SK-N-SH treated with all-trans-retinoic acid at 6 μM for 48 hours (cell line): ENCODE measurements around the gene LPP.
"Not testable (repeated sequence)": the region's sequence is repeated elsewhere in the genome, so short reads cannot be mapped to it uniquely, and the experiment has no call there.

Source experiments
- ATAC-seq: fragments of 200-7000 bp; cut with Tn5 transposase; 3 replicates; pipeline ENCODE4 v1.9.1; 2020; ENCODE audit warnings: mild to moderate bottlenecking, moderate library complexity
- ARNTL ChIP-seq: fragments of 450-650 bp; formaldehyde crosslinking; IDR thresholded peaks from 2 replicates; pipeline ENCODE4 v1.5.0; 2020; ENCODE audit warnings: low read depth, mild to moderate bottlenecking, moderate library complexity, borderline replicate concordance
- BACH2 ChIP-seq: fragments of 250-450 bp; sonication (Bioruptor Pico); IDR thresholded peaks from 2 replicates; pipeline ENCODE4 v1.9.0; 2021; ENCODE audit warnings: mild to moderate bottlenecking, borderline replicate concordance
- CSDC2 ChIP-seq: fragments of 250-450 bp; sonication (Bioruptor Pico); IDR thresholded peaks from 2 replicates; pipeline ENCODE4 v1.5.0; 2020; ENCODE audit warnings: mild to moderate bottlenecking, moderate library complexity
- ESRRG ChIP-seq: fragments of 250-450 bp; sonication (Bioruptor Pico); IDR thresholded peaks from 2 replicates; pipeline ENCODE4 v1.6.1; 2021; ENCODE audit warnings: mild to moderate bottlenecking
- GLIS3 ChIP-seq: fragments of 250-450 bp; sonication (Bioruptor Pico); IDR thresholded peaks from 2 replicates; pipeline ENCODE4 v1.5.0; 2020; ENCODE audit warnings: mild to moderate bottlenecking, moderate library complexity
- ISL1 ChIP-seq: fragments of 250-450 bp; sonication (Bioruptor Pico); IDR thresholded peaks from 2 replicates; pipeline ENCODE4 v2.1.2; 2022; ENCODE audit warnings: mild to moderate bottlenecking, moderate library complexity
- OSR1 ChIP-seq: fragments of 250-450 bp; sonication (Bioruptor Pico); IDR thresholded peaks from 2 replicates; pipeline ENCODE4 v1.8.0; 2022; ENCODE audit warnings: moderate library complexity, mild to moderate bottlenecking, inconsistent platforms
- PPARA ChIP-seq: fragments of 250-450 bp; sonication (Bioruptor Pico); IDR thresholded peaks from 2 replicates; pipeline ENCODE4 v1.5.0; 2020; ENCODE audit warnings: mild to moderate bottlenecking, borderline replicate concordance
- RARB ChIP-seq: fragments of 250-450 bp; sonication (Bioruptor Pico); IDR thresholded peaks from 2 replicates; pipeline ENCODE4 v1.8.0; 2021; ENCODE audit warnings: mild to moderate bottlenecking, moderate library complexity
- SNAI2 ChIP-seq: fragments of 250-450 bp; sonication (Bioruptor Pico); IDR thresholded peaks from 2 replicates; pipeline ENCODE4 v1.5.0; 2020; ENCODE audit warnings: mild to moderate bottlenecking, moderate library complexity
- TCF4 ChIP-seq: fragments of 250-450 bp; sonication (Bioruptor Pico); IDR thresholded peaks from 2 replicates; pipeline ENCODE4 v1.8.0; 2021; ENCODE audit warnings: mild to moderate bottlenecking, moderate library complexity, borderline replicate concordance
- TOX ChIP-seq: fragments of 250-450 bp; sonication (Bioruptor Pico); IDR thresholded peaks from 2 replicates; pipeline ENCODE4 v1.8.0; 2021; ENCODE audit warnings: mild to moderate bottlenecking, moderate library complexity, borderline replicate concordance
- ZFP3 ChIP-seq: fragments of 250-450 bp; sonication (Bioruptor Pico); IDR thresholded peaks from 2 replicates; pipeline ENCODE4 v1.5.0; 2020; ENCODE audit warnings: mild to moderate bottlenecking, moderate library complexity
- ZFP30 ChIP-seq: fragments of 450-650 bp; formaldehyde crosslinking; IDR thresholded peaks from 2 replicates; pipeline ENCODE4 v1.5.0; 2022; ENCODE audit warnings: mild to moderate bottlenecking, moderate library complexity
- ZNF565 ChIP-seq: fragments of 450-650 bp; formaldehyde crosslinking; conservative IDR thresholded peaks from 2 replicates; pipeline ENCODE4 v1.5.0; 2020; ENCODE audit warnings: low read depth, mild to moderate bottlenecking, moderate library complexity
- ZNF8 ChIP-seq: fragments of 450-650 bp; formaldehyde crosslinking; IDR thresholded peaks from 2 replicates; pipeline ENCODE4 v1.5.0; 2020; ENCODE audit warnings: mild to moderate bottlenecking, moderate library complexity
- TF ChIP-seq, protein P1 (sequence below): fragments of 250-450 bp; sonication (Bioruptor Pico); IDR thresholded peaks from 2 replicates; pipeline ENCODE4 v1.8.0; 2020; ENCODE audit warnings: mild to moderate bottlenecking, moderate library complexity, borderline replicate concordance
- TF ChIP-seq, protein P2 (sequence below): fragments of 250-450 bp; sonication (Bioruptor Pico); IDR thresholded peaks from 2 replicates; pipeline ENCODE4 v1.5.1; 2020; ENCODE audit warnings: low read depth, mild to moderate bottlenecking, moderate library complexity
- TF ChIP-seq, protein P3 (sequence below): fragments of 250-450 bp; sonication (Bioruptor Pico); IDR thresholded peaks from 2 replicates; pipeline ENCODE4 v1.5.0; 2020; ENCODE audit warnings: mild to moderate bottlenecking, moderate library complexity

Gene LPP

DNA sequence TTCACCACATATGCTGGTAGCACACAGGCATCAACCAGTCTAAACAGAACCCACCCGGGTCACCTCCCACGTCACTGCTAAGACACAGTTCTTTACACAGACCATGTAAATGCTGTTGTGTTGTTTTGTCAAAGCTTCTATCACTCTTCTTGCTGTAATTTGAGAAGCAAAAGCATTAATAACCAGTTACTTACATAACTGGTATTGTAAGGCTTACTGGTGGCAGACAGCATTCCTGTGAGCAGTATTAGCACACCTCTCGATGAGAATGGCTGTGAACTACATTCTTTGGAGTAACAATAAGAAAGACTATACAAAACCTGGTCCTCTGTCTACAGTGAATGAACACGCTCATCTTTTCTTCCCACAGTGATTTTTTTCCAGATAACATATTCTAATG is 479.2 kb downstream of the LPP start:
- ATAC-seq: no peak; the same call in 2 of the 3 replicates
- no peak for TF ChIP-seq ZNF8
- TF ChIP-seq ZFP30 (CRISPR knock-in tag): no peak
- TF ChIP-seq, protein P1, sequence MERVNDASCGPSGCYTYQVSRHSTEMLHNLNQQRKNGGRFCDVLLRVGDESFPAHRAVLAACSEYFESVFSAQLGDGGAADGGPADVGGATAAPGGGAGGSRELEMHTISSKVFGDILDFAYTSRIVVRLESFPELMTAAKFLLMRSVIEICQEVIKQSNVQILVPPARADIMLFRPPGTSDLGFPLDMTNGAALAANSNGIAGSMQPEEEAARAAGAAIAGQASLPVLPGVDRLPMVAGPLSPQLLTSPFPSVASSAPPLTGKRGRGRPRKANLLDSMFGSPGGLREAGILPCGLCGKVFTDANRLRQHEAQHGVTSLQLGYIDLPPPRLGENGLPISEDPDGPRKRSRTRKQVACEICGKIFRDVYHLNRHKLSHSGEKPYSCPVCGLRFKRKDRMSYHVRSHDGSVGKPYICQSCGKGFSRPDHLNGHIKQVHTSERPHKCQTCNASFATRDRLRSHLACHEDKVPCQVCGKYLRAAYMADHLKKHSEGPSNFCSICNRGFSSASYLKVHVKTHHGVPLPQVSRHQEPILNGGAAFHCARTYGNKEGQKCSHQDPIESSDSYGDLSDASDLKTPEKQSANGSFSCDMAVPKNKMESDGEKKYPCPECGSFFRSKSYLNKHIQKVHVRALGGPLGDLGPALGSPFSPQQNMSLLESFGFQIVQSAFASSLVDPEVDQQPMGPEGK (CRISPR knock-in tag): no peak
- TF ChIP-seq ZNF565 (CRISPR knock-in tag): no peak
- TF ChIP-seq TOX (CRISPR knock-in tag): no peak
- no peak for TF ChIP-seq GLIS3 (CRISPR knock-in tag)
- no peak for TF ChIP-seq ZFP3 (CRISPR knock-in tag)
- no peak for TF ChIP-seq ARNTL
- TF ChIP-seq, protein P2, sequence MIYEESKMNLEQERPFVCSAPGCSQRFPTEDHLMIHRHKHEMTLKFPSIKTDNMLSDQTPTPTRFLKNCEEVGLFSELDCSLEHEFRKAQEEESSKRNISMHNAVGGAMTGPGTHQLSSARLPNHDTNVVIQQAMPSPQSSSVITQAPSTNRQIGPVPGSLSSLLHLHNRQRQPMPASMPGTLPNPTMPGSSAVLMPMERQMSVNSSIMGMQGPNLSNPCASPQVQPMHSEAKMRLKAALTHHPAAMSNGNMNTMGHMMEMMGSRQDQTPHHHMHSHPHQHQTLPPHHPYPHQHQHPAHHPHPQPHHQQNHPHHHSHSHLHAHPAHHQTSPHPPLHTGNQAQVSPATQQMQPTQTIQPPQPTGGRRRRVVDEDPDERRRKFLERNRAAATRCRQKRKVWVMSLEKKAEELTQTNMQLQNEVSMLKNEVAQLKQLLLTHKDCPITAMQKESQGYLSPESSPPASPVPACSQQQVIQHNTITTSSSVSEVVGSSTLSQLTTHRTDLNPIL (CRISPR knock-in tag): no peak
- no peak for TF ChIP-seq TCF4 (CRISPR knock-in tag)
- TF ChIP-seq, protein P3, sequence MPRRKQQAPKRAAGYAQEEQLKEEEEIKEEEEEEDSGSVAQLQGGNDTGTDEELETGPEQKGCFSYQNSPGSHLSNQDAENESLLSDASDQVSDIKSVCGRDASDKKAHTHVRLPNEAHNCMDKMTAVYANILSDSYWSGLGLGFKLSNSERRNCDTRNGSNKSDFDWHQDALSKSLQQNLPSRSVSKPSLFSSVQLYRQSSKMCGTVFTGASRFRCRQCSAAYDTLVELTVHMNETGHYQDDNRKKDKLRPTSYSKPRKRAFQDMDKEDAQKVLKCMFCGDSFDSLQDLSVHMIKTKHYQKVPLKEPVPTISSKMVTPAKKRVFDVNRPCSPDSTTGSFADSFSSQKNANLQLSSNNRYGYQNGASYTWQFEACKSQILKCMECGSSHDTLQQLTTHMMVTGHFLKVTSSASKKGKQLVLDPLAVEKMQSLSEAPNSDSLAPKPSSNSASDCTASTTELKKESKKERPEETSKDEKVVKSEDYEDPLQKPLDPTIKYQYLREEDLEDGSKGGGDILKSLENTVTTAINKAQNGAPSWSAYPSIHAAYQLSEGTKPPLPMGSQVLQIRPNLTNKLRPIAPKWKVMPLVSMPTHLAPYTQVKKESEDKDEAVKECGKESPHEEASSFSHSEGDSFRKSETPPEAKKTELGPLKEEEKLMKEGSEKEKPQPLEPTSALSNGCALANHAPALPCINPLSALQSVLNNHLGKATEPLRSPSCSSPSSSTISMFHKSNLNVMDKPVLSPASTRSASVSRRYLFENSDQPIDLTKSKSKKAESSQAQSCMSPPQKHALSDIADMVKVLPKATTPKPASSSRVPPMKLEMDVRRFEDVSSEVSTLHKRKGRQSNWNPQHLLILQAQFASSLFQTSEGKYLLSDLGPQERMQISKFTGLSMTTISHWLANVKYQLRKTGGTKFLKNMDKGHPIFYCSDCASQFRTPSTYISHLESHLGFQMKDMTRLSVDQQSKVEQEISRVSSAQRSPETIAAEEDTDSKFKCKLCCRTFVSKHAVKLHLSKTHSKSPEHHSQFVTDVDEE (CRISPR knock-in tag): no peak

DNA sequence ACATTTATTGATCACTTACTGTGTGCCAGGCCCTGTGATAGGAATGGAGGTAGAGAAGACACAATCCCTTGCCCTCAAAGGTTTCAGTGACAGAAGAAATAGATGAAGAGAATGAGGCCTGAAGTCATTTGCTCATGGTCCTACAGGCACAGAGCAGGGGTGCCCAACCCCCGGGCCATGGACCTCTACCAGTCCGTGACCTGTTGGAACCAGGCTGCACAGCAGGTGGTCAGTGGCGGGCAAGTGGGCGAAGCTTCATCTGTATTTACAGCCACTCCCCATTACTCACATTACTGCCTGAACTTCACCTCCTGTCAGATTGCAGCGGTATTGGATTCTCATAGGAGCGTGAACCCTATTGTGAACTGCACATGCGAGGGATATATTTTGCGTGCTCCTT is 480.3 kb downstream of the LPP start:
- TF ChIP-seq CSDC2 (no peak), ZNF565 (CRISPR knock-in tag) (no peak), OSR1 (no peak), ESRRG (CRISPR knock-in tag) (no peak), ZFP3 (CRISPR knock-in tag) (no peak), ZNF8 (no peak), SNAI2 (CRISPR knock-in tag) (no peak), ZFP30 (CRISPR knock-in tag) (no peak), TCF4 (CRISPR knock-in tag) (no peak)
- TF ChIP-seq, protein P2 (CRISPR knock-in tag): no peak
- ATAC-seq: no peak

DNA sequence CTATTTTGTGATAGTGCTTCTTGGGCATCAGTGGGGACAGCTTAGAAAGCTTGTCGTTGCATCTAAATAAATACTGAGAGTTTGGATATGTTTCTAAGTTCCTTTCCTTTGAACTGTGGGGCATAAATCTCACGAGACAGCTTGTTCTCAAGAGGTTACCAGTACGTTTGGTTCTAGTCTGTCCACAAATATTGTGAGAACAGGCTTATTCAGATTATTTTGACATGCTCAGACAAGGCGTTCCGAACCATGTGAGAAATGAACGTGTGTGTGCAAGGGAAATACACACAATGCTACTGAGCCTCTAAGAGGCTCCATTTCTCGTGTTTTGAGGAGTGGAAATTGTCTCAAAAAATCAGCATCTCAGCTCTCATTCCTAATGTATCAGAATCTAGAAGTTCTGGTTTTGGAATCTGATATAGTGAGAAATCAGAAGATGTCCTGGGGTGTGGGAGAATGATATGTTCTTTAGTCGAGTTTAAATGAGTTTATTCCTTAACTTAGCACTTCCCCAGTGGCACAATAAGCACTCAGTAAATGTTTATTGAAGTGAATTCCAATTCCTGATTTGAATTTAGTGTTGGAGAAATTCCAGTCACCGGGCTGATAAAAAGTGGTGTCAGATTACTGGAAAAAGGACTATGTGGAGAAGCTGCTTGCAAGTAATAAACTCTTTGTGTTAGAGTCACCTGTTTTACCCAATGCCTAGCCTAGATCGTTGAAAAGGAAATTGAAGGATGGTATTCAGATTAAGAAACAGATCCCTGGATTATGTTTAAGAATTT is 481.5 kb downstream of the LPP start:
- TF ChIP-seq BACH2 (CRISPR knock-in tag): no peak
- TF ChIP-seq CSDC2: no peak
- no peak for TF ChIP-seq ISL1 (CRISPR knock-in tag)
- no peak for TF ChIP-seq GLIS3 (CRISPR knock-in tag)
- TF ChIP-seq, protein P1 (CRISPR knock-in tag): no peak
- TF ChIP-seq OSR1: no peak
- no peak for TF ChIP-seq PPARA
- TF ChIP-seq TCF4 (CRISPR knock-in tag): no peak
- TF ChIP-seq RARB (CRISPR knock-in tag): no peak
- no peak for TF ChIP-seq TOX (CRISPR knock-in tag)
- ATAC-seq: no peak

DNA sequence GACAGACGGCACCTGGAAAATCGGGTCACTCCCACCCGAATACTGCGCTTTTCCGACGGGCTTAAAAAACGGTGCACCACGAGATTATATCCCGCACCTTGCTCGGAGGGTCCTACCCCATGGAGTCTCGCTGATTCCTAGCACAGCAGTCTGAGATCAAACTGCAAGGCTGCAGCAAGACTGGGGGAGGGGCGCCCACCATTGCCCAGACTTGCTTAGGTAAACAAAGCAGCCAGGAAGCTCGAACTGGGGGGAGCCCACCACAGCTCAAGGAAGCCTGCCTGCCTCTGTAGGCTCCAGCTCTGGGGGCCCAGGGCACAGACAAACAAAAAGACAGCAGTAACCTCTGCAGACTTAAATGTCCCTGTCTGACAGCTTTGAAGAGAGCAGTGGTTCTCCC is 482.3 kb downstream of the LPP start:
- ATAC-seq: not testable (repeated sequence)
